GM10266 (cell line): ENCODE results near the gene SNX5.

Experiments used
- DNase-seq: peaks from one replicate; pipeline ENCODE4 v3.0.0; 2012; ENCODE audit errors: extremely low spot score
- CTCF ChIP-seq: IDR thresholded peaks from 2 replicates; pipeline ENCODE4 v1.5.1; 2012; ENCODE audit warnings: mild to moderate bottlenecking, low read depth; ENCODE audit not compliant: control insufficient read depth, insufficient read depth; ENCODE audit errors: missing control alignments

SNX5 gene

GRCh38 chr20:17951323-17951722 is 17.3 kb downstream of the SNX5 start:
- TF ChIP-seq CTCF: no peak
- no peak for DNase-seq

GRCh38 chr20:17950670-17951069 is 17.9 kb downstream of the SNX5 start:
- no peak for TF ChIP-seq CTCF
- no peak for DNase-seq

- TF ChIP-seq CTCF: no peak
- no peak for DNase-seq
Observed at GRCh38 chr20:17949899-17950298, 18.7 kb downstream of the SNX5 start.

GRCh38 chr20:17948442-17948841 is 20.2 kb downstream of the SNX5 start:
- no peak for TF ChIP-seq CTCF

GRCh38 chr20:17947474-17947815 is 21.1 kb downstream of the SNX5 start:
- DNase-seq: no peak
- no peak for TF ChIP-seq CTCF

More at GRCh38 chr20:17948442-17948841, 20.2 kb downstream of the SNX5 start:
- no peak for DNase-seq

- no peak for TF ChIP-seq CTCF
- DNase-seq: no peak
Observed at GRCh38 chr20:17946572-17947473, 21.8 kb downstream of the SNX5 start.

GRCh38 chr20:17946040-17946439 is 22.6 kb downstream of the SNX5 start:
- no peak for DNase-seq
- no peak for TF ChIP-seq CTCF
